NT2/D1 (cell line): ENCODE data around the gene HDDC2.

Source experiments
- SUZ12 ChIP-seq: IDR thresholded peaks from 2 replicates; pipeline ENCODE4 v1.6.1; 2011; ENCODE audit not compliant: insufficient read length, insufficient read depth; ENCODE audit errors: extremely low read depth
- YY1 ChIP-seq: IDR thresholded peaks from 2 replicates; pipeline ENCODE4 v1.6.1; 2011; ENCODE audit not compliant: insufficient read length, insufficient read depth

DNA sequence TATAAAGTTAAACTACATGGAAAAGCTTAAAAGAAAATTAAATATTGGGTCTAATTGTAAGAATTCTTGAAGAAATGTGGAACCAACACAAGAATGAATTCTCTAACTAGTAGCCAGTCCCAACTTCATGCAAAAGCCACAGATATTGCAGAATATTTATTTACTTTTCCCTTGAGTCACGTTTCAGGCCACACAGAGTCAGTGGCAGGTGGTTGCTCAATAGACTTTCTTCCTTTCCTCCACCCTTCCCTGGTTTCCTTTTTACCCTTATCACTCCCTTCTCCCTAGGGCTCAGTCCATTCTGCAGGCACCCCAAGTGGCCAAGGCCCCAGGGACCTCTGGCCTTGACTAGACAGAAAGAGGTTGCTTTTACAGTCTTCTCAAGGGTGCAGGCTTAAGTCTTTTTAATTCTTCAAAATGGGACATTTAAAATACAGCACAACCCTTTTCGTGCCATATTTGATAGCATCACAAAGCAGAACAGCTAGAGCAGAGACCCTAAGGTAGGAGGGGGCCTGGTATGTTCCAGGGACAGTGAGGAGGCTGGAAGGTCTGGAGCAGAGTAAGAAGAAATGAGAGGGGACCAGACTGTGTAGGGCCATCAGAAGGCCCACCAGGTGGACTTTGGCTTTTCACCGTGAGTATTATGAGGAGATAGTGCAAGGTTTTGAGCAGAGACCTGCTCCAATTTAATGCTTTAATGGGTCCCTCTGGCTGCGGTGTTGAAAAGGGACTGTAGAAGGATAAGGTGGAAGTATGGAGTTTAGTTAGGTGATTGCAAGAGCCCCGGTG is 65.0 kb downstream of the HDDC2 start:
- TF ChIP-seq YY1 (no peak), SUZ12 (no peak)
